GM21390 (cell line): ENCODE results near the gene TMEM245.
"Not testable (repeated sequence)": the region's sequence is repeated elsewhere in the genome, so short reads cannot be mapped to it uniquely, and the experiment has no call there.

Experiments
- ATAC-seq: cut with Tn5 transposase; IDR thresholded peaks from one replicate; pipeline ENCODE4 v1.9.1; 2021; ENCODE audit not compliant: unreplicated experiment

Gene TMEM245

DNA sequence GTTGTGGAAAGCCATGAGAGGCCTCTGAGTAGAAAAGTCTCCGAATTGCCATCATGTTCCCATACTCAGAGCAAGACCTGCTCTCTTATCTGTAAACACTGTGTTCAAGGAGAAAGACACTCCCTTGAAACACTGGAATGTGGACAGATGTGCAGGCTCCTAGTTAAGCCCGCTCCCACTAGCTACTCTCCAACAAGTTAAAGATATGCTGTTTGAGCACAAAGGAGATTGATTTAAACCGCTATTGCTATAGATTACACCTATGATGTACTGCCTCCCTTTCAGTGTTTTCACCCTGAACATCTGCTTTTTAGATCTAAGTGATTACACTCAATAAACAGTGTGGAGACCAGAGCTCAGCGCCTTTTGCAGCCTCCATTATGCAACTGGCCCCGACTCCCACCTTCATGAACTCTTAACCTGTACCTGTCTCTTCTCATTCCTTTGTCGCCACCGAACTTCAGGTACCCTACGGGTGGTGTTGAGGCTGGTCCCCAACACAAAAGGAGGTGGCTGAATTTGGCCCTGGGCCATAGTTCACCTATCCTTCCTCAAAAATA, 47.5 kb downstream of the TMEM245 start:
- ATAC-seq = no peak

DNA sequence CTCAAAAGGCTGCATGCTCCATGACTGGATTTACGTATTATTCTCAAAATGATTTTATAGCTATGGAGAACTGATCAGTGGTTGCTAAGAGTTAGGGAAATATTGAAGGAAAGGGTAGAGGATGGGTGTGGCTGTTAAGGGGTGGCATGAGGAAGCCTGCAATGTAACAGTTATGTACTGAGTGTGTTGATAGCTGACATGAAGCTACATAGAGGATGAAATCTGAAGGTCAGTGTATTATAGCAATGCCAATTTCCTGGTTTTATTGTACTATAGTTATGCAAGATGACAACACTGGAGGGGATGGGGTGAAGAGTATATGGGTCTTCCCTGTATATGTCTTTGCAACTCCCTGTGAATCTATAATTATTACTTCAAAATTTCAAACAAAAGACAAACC, 51.0 kb downstream of the TMEM245 start:
- no peak for ATAC-seq

DNA sequence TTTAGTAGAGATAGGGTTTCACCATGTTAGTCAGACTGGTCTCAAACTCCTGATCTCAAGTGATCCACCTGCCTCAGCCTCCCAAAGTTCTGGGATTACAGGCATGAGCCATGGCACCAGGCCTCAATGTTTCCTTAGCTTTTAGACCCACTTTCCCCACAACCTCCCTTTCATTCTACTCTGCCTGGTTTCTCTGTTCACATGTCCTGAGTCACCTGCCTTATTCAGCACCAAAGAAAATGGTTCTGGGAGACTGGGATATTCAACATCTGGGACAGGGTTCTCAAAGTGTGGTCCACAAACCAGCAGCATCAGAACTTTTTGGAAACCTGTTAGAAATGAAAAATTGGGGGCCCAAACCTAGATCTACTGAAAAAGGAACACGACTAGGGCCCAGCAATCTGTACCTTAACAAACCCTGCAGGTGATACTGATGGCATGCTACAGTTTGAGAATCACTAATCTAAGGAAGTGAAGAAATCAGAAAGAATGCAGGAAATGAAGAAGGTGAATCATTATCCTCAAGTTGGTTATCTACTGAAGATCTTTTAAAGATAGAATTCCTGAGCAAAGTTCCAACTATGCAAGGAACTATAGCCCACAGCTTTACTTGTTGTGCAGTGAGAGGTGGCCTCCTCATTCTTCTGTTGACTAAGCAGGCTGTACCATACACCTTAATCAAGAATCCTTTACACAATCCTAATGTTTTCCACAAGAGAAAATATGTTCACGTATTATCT, 54.6 kb downstream of the TMEM245 start:
- ATAC-seq = no peak

DNA sequence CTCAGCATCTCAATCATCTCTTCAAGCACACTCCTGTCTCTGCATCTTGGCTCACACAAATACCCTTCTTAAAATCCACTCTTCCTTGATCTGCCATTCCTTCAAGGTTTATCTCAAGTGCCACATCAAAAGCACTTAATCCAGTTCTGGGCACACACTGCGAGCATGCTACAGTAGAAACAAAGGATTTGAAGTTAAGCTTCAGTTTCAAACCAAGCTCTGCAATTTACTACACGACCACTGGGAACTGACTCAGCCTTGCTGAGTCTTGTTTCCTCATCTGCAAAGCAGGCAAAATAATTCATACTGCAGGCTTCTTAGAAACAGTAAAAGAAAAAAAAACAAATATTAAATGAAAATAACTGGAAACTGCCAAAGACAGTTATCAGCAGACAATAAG, 56.0 kb downstream of the TMEM245 start:
- ATAC-seq = no peak

DNA sequence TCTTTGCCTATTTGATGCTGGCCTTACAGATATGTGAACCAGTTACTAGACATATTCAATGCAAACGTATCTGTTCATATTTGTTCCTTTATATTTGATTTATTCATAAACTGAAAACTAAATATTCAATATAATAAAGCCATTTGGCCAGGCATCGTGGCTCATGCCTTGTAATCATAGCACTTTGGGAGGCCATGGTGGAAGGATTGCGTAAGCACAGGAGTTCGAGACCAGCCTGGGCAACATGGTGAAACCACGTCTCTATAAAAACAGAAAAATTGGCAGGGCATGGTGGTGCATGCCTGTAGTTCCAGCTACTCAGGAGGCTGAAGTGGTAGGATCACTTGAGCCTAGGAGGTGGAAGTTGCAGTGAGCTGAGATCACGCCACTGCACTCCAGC, 57.2 kb downstream of the TMEM245 start:
- ATAC-seq = no peak

DNA sequence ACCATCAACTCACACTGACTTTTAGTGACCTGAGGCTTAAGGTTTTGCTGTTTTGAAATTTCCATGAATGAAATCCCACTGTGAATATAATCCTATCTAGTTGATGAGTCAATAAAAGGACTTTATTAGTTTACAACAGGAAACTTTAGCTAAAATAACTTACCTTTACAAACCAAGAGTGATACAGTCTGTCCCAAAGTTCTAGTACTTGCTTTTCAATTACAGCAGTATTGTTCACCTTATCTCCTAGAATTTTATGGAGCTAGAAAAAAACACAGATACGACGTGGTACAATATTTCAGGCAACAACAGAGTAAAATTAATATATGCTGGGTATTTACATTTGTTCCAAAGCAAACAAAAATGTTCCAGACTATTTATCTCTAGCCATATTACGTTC, 59.6 kb downstream of the TMEM245 start:
- ATAC-seq = no peak

DNA sequence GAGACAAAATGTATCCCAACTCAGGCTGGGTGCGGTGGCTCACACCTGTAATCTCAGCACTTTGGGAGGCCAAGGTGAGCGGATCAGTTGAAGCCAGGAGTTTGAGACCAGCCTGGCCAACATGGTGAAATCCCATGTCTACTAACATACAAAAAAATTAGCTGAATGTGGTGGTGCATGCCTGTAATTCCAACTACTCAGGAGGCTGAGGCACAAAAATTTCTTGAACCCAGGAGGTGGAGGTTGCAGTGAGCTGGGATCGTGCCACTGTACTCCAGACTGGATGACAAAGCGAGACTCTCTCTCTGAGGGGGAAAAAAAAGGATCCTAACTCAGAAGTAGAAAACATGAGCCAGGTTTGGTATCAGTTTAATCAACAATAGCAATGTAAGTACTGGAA, 66.6 kb downstream of the TMEM245 start:
- ATAC-seq = not testable (repeated sequence)

DNA sequence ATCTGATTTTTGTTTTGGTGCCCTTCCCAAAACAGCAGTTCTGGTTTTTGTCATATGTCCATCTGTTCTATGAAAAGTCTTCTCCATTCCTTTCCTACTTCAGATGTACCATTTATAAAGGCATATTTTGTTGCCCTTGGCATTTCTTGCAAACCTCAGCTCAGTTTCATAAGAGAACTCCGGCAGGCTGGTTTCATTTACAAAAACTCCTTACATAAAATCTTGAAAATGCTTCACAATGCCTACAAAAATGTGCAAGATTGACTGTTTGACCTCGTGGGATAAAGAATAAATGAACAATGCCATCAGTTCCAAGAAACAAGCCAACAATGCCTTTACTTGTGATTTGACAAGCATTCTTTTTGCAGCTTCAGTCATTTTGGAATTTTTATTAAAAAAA, 67.3 kb downstream of the TMEM245 start:
- ATAC-seq = no peak

DNA sequence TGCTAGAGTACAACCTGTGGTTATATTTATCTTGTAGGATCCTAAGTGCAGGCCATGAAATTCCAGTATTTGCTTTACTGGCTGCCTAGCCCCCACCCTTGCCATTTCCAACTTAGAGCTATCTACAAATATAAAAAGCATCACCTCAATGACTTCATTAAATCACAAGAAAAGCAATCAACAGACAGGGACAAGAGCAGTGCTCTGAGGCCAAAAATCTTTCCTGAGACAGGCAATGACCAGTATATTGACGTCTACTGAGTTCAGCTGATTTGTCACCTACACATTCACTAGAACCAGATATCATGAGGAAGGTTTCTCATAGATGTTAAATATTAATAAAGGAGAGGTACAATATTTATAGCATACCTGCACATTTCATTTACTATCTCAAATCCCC, 68.0 kb downstream of the TMEM245 start:
- no peak for ATAC-seq

DNA sequence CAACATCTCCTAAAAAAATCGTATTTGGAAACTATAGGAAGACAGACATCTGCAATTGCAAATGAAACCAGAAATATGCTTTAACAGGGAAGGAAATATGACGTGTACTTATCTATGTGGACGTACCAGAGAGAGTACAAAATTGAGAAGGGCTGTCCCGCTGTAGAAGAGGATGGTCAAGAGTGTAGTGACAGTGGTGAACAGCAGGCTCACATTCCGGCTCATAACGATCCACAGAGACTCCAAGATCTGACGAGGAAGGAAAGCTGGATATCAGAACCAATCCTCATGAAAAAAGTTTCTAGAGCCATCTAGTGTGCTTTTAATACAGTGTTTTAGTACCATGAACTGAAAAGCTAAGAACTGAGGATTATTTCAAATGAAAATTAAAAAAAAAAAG, 69.3 kb downstream of the TMEM245 start:
- ATAC-seq = no peak

DNA sequence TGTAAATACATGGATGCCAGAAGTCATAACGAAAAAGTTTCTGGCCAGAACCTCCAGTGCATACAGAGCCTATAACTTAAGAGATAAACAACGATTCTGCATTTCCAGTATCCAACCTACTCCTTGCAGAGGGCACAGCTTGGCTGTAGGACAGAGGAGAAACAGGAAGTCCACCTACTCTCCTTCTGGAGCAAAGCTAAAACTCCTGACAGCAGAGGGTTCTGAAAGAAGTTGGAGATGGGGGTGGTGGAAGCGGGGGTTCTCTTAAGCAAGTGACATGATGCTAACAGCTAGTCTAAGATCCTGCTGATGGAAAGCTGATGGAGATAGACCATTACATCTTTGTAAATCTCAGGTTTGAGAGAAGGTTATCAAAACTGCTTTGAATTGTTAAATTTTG, 70.9 kb downstream of the TMEM245 start:
- no peak for ATAC-seq

DNA sequence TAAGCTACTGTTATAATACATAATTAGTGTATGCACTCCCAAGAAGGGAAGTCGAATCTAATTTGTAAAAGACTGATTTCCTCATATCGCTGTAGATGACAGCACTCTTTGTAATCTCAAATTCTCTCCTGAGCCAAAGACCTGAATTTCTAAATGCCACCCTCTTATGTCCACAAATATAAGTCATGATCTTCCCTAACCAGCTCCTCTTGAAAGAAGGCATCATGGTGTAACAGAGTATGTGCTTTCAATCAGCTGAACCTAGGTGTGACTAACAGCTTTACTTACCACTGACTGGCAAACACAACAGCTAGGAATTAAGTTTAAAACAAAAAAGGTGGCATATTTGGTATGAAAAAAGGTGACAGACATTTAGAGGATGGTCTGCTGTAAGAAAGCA, 72.5 kb downstream of the TMEM245 start:
- ATAC-seq = no peak

DNA sequence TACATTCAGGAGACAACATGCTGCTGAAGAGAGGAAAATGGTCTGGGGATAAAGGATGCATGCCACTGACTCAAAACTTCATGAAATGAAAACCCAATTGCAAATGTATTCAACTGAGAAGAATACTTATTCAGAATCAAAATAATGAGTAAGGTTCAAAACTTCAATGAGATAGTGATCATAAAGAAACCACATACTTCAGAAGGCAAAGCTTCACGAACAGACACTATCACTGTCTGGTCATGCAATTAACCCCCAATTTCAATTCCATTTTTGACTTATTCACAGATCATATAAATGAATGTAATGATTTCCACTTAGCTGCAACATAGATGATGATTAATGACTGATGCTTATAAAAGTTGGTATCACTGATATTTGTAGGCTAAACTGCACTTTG, 73.4 kb downstream of the TMEM245 start:
- no peak for ATAC-seq

DNA sequence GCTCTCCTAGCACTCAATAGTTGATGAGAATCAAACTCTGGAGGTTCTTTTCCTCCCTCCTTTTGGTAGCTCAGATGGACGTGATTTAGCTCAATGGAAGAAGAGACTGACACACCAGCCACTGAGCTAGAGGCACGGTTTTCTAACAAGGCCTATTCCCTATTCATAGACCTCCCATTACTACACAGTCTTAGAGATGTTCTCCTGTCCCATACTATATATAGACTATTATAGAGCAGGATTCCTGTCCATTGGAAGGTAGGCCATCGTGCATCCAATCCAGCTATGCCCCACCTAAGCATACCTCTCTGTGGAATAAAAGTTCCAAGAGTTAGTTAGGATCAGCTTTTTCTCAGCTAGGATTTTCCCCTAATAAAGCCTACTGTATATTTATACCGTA, 76.2 kb downstream of the TMEM245 start:
- ATAC-seq = no peak

DNA sequence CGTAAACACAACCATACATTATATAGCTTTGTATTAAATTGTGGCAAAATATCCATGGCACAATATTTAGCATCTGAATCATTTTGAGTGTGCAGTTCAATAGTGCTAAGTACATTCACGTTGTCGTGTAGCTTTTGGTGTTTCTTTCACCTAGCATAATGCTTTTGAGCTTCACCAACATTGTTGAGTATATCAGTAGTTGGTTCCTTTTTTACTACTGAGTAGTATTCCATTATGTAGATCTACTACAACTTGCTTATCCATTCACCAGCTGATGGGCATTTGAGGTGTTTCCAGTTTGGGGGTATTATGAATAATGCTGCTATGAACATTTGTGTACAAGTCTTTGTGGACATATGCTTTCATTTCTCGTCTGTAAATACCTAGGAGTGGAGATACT, 79.2 kb downstream of the TMEM245 start:
- ATAC-seq = no peak

DNA sequence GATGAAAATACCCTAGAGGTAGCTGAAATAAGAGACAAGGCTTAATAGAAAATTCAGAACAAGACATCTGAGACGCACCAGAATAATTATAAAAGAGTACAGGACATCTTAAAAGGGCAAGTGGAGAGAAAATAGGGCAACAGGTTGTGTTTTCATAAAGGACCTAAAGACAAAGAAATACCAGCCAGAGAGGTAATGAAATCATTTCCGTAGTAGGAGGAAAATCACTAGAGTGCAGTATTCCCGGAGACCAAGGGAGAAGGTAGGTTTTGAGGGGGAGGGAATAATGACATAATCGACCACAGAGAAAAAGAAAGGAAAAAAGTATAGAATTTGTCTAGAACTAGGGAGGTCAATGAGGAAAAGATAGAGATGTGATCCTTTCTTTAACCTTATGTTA, 80.2 kb downstream of the TMEM245 start:
- ATAC-seq = no peak

DNA sequence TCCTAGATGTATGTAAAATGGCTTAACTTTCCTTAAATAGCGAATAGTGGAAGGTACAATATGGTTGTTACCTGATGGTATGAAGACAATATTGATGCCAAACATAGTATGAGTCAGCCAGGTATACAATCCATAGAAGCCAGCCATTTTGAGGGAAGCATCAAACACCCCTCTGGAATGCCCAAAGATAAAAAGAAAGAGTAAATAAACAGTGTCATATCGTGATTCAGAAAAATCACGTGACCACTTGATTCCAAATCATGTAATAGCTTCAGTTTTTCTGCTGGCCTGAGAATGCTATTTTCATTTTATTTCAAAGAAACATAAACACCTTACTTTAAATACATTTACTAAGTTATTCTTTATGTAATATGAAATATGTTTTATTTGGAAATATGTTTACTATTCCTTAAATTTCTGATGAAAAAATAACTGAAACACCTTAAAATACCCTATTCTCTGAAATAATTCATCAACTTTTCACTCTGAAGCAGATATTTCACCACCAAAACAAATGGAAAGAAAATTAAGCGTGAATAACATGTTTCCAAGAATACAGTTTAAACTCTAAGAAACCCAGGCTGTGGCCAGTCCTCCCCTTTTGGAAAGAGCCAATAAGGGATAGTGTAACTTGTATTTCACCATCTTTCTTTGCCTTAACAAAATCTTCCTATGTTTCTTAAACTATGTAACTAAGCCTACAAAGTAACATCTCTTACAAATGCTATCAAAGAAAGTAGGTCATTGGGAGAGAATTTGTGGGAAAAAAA, 81.6 kb downstream of the TMEM245 start:
- ATAC-seq = no peak

DNA sequence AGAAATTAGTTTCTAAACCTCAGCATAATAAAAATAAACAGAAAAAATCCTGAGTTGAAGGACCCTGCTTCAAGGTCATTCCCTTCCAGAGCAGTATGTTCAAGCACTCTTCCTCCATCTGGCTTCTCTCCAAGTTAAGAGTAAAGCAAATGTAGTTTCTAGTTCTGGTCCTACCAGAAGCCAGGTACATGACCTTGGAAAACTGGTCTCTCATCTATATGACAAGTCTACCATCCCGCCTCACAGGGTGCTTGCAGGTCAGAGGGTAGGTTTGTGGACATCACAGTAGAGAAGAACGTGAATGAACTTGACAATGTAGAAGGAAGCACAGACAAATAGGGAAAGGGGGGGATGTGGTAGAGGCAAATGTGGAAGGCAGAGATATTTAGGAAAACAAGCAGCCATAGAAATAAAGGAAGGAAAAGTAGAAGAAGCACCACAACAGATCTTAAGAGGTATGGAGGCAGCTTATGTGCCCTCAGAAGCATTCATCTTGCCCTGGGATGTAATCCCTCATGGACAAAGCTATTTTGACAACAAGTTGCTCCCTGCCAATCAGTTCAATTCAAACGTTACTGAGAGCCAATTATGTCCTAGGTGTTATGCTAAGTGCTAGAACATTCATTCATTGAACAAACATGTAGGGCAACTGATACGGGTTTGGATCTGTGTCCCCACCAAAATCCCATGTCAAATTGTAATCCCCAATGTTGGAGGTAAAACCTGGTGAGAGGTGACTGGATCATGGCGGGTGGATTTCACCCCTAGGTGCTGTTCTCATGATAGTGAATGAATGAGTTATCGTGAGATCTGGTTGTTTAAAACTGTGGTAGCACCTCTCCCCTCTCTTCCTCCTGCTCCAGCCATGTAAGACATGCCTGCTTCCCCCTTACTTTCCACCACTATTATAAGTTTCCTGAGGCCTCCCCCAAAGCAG, 82.7 kb downstream of the TMEM245 start:
- ATAC-seq = no peak

DNA sequence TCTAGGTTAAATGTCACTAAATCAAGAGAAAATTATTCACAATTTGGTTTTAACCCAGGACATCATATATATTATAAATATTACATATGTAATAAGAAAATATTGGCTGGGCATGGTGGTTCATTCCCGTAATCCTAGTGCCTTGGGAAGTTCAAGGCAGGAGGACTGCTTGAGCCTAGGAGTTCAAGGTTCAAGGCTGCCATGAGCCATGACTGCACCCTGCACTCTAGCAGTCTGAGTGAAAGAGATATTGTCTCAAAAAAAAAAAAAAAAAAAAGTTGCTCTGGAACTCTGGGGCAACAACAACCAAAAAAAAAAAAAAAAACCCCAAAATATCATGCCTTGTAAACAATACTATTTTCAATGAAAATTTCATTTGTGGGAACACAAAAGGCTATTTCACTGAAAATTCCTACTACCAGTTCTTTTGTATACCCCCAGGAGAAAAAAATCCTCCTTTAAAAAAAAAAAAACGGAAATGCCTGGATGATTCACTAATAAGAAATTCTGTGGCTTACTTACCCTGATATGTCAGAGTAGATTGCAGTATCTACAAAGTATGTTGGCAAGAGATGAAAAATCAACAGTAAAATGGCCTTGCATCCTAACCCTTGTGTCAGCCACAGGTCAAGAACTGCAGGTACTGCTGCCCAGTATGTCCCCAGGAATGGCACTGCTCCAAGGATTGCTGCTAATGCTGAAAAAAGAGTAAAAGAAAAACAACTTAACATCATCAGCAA, 83.9 kb downstream of the TMEM245 start:
- ATAC-seq = no peak

DNA sequence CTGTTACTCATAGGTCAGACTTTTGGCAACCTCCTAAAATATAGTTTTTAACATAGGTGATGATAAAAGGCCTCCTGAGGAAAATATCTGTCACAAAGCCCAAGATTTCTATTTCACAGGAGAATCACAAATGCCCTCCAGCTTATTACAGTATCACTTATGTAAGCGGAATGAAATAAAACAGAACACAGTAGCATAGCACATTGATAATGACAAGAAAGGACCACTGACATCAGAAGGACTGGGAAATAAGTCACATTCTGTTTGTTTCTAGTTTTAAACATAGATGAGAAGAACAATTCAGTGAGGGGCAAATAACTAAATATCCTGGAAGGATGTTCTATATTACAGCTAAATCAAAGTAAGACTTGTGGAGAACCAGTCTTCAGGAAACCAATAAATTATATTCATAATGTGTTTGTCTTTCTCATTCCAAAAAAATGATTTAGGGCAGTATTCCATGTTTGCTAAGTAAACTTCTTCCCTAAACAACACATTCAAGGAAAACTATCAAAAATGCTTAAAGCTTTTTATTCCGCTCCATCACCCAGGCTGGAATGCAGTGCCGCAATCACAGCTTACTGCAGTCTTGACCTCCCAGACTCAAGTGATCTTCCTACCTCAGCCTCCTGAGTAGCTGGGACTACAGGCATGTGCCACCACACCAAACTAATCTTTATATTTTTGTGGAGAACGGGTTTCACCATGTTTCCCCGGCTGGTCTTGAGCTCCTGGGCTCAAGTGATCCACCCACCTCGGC, 85.6 kb downstream of the TMEM245 start:
- ATAC-seq = no peak
